Measurements from ENCODE around the gene MBD4. TPM values are rescaled to one million over a fixed set of nuclear protein-coding genes. Genes with fewer than 3 reads are reported as not detected.
"Not testable (repeated sequence)": the region's sequence is repeated elsewhere in the genome, so short reads cannot be mapped to it uniquely, and the experiment has no call there.

The MBD4 gene
- total RNA-seq, 2 donors from 2014 or later = 18.7 to 48.9 TPM

DNA sequence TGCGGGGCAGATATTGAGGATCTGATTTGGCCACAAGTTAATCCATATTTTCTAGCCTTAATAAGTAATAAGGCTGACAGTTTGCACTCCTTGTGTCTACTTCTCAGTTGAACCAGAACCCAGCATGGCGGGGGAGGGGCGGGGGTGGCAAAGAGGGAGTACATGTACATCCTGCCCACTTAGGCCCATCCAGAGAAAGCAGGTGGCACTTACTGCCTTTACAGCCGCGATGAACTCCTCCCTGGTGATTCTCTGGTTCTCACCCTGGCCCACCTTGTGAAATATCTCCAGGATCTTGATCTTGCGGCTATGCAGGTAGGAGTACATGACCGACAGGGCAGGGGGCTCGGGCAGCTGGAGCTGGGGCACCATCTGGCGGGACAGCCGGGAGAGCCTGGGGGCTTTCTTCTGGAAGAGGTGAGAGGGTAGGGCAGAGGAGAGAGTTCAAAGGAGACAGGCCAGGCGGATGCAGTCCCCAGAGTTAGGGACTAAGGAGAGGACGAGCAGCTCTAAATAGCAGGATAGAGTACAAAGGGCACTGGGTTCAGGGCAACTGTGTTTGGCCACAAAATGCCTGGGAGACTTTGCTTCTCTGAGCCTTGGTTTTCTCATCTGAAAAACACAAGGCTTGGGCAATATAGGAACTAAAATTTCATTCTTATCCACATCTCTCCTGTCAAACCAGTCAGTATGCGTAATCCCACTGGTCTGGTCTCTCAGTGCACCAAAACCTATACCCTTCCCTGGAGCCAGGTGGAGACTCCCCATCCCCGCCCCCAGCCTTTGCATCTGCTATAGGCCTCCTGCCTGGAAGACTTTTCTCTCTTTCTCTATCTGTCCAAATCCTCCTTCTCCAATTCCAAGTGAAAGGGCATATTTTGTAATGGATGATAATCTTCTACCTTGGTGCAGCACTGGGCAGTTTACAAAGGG is 21.4 kb downstream of the MBD4 start:
- ATAC-seq = no peak
- intact Hi-C loops (cut with DNase I) = no loop called here
- no peak for DNase-seq

DNA sequence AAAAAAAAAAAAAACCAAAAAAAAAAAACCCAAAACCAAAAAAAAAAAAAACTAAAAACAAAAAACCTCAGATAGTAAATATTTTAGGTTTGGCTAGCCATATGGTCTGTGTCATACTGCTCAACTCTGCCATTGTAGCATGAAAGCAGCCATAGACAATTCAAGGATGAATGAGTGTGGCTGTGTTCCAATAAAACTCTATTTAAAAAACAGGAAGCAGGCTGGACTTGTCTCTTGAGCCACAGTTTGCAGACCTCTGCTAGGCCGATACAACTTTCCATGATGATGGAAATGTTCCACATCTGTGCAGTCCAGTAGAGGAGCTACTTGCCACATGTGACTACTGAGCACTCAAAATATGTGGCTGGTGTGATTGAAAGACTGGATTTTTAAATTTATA is 22.4 kb downstream of the MBD4 start:
- intact Hi-C loops (cut with DNase I) = no loop called here
- ATAC-seq (peak; percentile 42 to 53), DNase-seq (no peak)

DNA sequence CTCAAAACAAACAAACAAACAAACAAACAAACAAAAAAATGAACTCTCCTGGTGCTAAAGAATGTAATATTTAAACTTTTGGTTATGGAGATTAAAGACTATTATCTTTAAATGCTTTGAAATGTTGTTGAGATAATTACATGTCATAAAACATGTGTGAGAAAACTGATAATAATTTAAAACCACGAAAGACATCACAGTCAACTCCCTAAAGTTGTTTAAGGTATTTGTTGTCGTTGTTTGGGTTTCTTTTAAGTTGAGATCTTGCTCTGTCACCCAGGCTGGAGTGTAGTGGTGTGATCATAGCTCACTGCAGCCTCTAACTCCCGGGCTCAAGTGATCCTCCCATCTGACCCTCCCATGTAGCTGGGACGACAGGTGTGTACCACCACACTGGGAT is 23.3 kb downstream of the MBD4 start:
- intact Hi-C loops (cut with DNase I) = no loop called here
- ATAC-seq = no peak
- no peak for DNase-seq

DNA sequence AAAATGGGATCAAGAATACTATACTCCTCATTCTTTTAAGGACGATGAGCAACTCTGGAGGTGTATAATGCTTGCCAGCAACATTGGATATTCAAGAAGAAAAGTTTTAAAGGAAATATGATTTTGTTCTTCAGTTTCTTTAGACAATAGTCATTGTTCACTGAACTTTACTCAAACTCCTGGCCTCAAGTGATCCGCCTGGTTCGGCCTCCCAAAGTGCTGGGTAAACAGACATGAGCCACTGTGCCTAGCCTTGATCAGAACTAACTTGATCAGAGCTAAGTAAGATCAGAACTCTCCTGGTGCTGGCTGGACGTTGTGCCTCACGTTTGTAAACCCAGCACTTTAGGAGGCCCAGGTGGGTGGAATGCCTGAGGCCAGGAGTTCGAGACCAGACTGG is 23.9 kb downstream of the MBD4 start:
- DNase-seq = no peak
- no peak for ATAC-seq
- intact Hi-C loops (cut with DNase I) = no loop called here

DNA sequence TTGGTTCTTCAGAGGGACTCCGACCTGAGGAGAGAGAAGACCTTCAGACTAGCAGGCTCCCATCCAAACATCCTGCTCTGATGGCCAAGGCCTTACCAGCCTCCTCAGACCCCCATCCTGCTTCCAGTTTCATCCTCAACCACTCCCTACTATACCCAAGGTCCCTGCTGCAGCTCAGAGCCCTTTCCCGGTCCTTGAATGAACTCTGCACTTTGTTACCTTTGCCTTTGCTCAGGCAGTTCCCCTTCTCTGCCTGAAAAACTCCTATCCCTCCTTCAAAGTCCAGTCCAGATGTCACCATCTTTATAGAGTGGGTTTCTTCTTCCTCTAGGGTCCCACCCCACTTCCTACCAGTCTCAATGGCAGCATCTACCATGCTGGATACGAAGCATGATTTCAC is 24.4 kb downstream of the MBD4 start:
- intact Hi-C loops (cut with DNase I) = no loop called here
- ATAC-seq (no peak), DNase-seq (no peak)

DNA sequence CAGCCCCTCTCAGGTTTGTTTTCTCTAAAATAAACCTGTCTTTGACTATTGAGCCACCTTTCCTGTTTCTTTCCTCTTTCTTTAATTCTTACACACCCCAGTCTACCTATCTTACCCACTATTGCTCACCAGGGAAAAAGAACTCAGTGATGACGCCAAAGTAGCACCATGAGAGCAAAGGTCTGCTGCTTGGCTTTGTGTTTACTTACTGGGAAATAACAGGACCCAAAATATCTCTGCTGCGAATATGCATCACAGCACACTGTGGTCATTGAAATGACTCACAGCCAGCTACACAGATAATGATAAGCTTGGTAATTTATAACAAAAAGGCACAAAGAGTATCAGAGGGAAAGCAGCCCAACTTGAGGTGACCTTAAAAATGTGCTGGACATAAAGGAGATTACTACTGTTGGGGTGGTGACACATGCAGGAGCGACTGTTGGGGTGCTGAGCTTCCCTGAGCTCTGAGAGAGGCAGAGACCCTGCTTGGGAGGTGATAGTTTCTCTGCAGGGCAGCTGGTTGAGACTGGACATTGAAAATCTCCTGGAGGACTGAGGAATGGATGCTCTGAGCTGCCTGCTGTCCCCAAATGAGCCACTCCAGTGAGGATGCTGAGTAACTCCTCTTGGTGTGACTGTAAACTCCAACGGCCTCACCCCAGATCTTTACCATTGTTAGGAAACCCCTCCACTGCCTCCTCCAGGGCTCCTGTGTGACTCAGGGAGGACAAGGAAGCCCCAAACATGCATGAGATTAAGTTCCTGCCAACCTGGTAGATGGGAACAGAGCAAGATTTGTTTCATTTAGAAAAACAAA is 25.9 kb downstream of the MBD4 start:
- no peak for DNase-seq
- peak; percentile 71 to 79 for ATAC-seq
- intact Hi-C loops (cut with DNase I) = no loop called here

DNA sequence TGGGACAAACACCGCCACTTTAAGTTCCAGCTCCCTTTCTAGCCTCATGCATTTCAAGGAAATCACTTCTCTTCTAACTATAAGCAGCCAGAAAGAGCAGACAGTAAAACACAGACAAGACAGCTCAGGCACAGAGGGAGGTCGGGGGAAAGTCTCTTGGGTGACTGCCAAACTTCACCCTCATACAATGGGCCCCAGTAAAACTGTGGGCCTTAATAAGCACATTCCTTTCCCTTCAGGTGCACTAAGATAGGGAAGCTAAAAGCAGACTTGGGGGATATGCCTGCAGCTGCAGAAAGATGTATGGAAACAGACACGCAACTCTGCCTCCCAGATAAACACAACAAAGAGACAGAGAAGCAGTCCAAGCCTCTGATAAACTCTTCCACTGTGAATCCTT is 26.5 kb downstream of the MBD4 start:
- intact Hi-C loops (cut with DNase I); DNase-seq: not testable (repeated sequence)

DNA sequence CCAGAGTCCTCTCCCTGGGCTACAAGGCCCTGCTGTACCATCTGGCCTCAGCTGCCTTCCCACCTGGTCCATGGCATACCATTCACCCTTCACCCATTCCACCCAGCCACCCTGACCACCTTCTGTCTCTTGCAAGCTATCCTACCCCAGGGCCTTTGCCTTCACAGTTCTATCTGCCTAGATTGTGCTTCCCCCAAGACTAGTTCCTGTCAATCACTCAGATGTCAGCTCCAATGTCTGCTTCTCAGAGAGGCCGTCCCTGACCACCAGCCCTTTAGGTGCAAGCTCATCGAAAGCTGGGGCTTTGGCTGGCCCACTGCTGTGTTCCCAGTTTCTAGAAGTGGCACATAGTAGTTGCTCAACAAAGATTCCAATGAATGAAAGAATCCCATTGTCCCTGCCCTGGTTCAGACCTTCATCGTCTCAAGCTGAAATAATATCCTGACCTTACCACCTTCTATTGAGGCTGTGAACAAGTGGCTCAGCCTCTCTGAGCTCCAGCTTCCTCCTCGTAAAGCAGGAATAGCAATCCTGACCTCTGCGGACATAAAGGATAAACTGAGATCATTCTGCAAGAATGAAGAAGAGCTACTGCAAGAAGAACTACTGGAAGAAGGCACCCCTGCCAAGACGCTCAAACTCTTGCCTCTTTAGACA is 27.1 kb downstream of the MBD4 start:
- ATAC-seq (no peak), DNase-seq (no peak)
- intact Hi-C loops (cut with DNase I) = no loop called here

More for the DNA sequence above, 26.5 kb downstream of the MBD4 start:
- ATAC-seq = not testable (repeated sequence)

DNA sequence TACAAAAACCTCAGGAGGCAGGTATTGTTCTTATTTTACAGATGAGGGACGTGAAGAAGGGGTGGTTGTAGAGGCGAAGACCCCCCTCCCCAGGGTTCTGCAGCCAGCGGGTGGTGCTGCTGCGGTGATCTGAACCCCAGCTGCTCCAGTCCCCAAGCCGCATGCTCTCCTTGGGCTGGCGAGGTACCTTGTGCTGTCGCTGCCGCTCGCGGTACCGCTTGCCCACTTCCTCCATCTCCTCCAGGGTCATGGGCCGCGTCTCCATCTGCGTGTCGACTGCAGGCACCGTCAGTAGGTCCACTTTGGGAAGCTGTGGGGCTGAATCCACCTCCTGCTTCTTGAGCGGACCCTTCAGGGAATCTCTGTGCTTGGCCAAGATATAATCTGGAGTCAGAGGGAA is 28.8 kb downstream of the MBD4 start:
- DNase-seq (no peak), ATAC-seq (no peak)
- intact Hi-C loops (cut with DNase I) = no loop called here

DNA sequence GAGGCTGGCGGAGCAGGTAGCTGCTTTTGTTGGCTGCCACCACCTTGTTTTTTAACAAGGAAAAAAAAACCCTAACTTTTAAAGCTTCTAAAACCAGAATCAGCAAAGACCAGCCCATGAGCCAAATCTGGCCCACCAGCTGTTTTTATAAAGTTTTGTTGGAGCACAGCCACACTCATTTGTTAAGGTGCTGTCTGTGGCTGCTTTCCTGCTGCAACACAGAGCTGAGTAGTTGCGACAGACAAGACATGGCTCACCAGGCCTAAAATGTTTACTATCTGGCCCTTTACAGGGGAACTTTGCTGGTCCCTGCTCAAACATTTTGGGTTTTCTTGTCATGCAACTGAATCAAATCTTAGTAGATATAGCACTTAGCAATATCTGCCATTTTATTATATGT is 30.2 kb downstream of the MBD4 start:
- DNase-seq (no peak), ATAC-seq (no peak)
- intact Hi-C loops (cut with DNase I) = no loop called here

DNA sequence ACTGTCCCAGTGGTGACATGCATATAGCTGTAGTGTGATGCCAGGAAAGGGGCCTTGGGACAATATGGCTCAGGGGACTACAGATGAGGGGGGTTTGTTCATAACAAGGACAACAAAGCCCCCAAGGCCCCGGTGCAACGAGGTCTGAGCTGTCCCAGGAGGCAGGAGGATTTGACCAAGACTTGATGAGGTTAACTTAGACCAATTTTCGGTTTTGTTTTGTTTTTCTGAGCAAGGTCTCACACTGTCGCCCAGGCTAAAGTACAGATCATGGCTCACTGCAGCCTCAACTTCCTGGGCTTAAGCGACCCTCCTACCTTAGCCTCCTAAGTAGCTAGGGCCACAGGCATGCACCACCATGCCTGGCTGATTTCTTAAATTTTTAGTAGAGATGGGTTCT is 35.1 kb downstream of the MBD4 start:
- intact Hi-C loops (cut with DNase I) = no loop called here
- DNase-seq = no peak
- ATAC-seq = no peak

DNA sequence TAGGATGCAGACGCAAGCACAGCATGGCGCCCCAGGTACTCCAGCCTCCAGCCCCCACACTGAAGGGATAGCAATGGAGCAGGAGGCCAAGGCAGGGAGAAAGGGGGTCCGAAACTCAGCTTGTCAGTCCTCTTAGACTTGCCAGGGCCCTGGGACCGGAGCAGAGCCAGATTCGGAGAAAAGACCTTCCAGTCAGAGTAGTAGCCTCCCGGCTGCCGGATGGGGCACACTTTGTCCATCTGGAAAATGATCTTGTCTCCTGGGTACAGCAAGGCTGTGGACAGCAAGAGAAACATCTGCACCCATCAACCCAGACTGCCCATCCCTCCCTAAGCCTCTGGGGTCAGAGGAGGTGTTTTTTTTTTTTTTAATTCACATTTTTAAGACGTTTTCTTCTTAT is 35.6 kb downstream of the MBD4 start:
- ATAC-seq (no peak), DNase-seq (no peak)
- intact Hi-C loops (cut with DNase I) = no loop called here

DNA sequence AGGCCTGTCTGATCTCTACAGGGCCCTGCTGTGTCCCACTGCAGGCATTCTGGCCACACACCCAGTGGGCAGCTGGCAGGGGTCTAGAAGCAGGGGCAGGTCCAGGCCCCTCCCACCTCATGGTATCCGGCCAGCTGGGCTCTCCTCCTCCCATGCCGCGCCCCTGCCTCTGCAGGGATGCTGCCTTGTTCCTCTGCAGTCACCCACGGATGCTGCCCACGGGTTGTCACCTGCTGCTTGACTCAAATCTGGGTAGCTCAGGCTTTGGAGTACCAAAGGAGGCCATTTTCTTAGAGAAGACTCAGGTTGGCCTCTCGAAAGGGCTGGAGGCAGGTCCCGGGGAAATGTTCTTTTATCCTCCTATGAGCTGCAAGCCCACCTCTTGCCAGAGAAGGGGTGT is 36.3 kb downstream of the MBD4 start:
- intact Hi-C loops (cut with DNase I) = no loop called here

DNA sequence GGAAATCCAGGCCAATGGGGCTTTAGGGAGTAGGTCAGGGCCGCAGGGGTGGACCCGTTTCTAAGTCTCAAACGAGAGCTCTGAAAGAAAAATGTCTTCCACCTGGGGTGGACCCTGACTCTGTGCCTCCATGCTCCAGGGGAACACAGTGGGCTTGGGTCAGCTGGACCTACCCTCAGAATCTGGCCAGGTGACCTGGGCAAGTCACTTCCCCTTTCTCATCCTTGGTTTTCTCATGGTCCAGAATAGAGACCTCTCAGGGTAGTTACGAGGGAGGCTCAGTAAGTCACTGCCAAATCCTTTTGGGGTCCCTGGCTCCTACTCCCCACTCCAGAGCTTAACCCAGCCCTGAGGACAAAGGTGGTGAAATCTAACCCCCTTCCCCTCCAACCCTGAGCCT is 37.1 kb downstream of the MBD4 start:
- DNase-seq = no peak
- ATAC-seq = no peak
- intact Hi-C loops (cut with DNase I) = no loop called here

More for the DNA sequence above, 36.3 kb downstream of the MBD4 start:
- DNase-seq (no peak), ATAC-seq (no peak)

DNA sequence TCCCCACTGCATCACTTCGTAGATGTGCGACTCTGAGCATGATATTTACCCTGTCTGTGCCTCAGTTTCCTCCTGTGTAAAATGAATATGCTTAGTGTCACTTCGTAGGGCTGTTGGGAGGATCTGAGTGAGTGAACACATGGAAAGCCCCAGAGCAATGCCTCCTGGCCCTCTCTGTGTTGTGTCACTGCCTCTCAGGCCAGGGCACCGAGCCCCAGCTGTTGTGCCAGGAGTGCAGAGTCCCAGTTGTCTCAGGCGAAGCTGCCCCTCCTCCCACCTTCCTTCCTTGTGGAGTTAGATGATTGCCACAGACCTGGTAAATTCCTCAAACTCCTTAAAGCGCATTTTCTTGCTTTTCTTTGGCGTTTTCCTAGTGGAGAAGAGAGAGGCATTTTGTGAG is 37.5 kb downstream of the MBD4 start:
- ATAC-seq (no peak), DNase-seq (no peak)
- intact Hi-C loops (cut with DNase I) = no loop called here

DNA sequence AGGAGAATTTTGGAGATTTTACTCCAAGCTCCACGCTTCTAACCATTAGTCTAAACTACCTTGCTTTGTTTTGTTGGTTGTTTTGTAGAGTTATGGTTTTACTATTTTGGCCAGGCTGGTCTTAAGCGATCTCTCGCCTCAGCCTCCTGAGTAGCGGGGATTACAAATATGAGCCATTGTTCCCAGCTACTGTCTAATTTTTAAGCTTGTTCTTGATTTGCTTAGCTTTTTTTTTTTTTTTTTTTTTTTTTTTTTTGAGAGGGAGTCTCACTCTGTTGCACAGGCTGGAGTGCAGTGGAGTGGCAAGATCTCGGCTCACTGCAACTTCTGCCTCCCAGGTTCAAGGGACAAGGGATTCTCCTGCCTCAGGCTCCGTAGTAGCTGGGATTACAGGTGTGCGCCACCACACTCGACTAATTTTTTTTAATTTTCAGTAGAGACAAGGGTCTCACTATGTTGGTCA is 39.8 kb downstream of the MBD4 start:
- intact Hi-C loops (cut with DNase I) = no loop called here
- ATAC-seq = peak; percentile 7 to 17
- no peak for DNase-seq

DNA sequence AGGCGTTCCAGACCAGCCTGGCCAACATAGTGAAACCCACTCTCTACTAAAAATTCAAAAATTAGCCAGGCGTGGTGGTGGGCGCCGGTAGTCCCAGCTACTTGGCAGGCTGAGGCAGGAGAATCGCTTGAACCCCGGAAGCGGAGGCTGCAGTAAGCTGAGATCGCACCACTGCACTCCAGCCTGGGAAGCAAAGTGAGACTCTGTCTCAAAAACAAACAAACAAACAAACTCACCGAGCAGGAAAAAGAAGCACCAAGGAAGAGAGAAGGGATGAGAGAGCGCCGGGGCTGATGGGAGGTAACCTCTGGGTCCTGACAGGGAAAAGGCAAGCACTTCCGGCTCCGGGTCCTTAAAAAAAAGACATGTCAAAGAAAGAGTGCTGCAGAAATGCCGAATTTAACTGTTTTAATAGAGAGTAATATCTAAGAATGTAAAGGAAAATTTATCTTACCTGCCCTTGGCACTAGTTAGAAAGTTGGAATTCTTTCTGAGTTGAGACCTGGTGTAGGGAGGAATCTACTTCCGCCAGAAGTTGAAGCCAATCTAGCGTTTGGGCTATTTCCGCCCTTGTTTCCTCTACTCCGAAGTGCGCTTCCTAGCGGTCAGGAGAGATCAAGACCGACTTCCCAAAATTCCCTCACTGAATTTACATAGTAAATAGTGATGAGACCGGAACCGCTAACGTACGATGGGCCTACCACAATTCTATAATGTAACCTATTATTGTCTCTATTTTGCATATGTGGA is 40.4 kb downstream of the MBD4 start:
- intact Hi-C loops (cut with DNase I) = no loop called here
- ATAC-seq = peak; percentile 91 to 92
- DNase-seq = peak; percentile 82

DNA sequence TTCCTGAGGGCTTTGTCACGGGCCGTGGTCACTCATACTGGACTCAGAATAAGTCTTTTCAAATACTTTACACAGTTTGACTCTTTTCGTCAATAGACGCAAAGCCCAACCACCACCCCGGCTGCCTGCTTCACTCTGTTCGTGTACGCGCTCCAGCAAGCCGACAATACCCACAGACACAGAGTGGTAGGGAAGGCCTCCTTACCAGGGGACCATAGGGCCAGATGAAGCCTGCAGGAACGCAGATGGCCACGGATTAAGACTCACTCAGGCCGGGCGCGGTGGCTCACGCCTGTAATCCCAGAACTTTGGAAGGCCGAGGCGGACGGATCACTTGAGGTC is 41.0 kb downstream of the MBD4 start:
- ATAC-seq (peak; percentile 23 to 27), DNase-seq (no peak)
- intact Hi-C loops (cut with DNase I) = no loop called here
